Ovary (tissue), 9 donors: Measurements from ENCODE around the gene MYO1B. TPM values are rescaled to one million over a fixed set of nuclear protein-coding genes. Genes with fewer than 3 reads are reported as not detected.

ENCODE experiments used
- DNase-seq, 5 donors: peaks; one replicate each; pipeline ENCODE4 v3.0.0-alpha.2; 2019 to 2020
- H3K27ac ChIP-seq, 2 donors: fragments of 200-600 bp; one replicate each; pipeline versions ENCODE4 v1.5.1 to v1.8.0; 2019 to 2022
- H3K27me3 ChIP-seq: fragments of 200-600 bp; one replicate; pipeline ENCODE4 v1.8.0; 2022
- H3K36me3 ChIP-seq: fragments of 200-600 bp; sonication (generic); one replicate; pipeline ENCODE4 v1.5.1; 2019
- H3K4me1 ChIP-seq: one replicate; pipeline ENCODE4 v1.8.1; 2013; ENCODE audit warnings: mild to moderate bottlenecking, moderate library complexity; ENCODE audit not compliant: insufficient read depth
- H3K4me3 ChIP-seq: fragments of 200-600 bp; sonication (generic); one replicate; pipeline ENCODE4 v1.5.1; 2017
- H3K9me3 ChIP-seq, 2 donors: fragments of 200-600 bp in 1 of 2; sonication (generic) in 1 of 2; one replicate each; pipeline versions ENCODE4 v1.5.1 to v1.8.1; 2013 to 2019; ENCODE audit warnings: mild to moderate bottlenecking in 1 of 2, moderate library complexity in 1 of 2
- CTCF ChIP-seq, 3 donors: fragments of 450-650 bp in 2 of 3; fragments of 200-600 bp in 1 of 3; IDR thresholded peaks; one replicate each; pipeline versions ENCODE4 v1.5.1 to v1.8.0; 2016 to 2022; ENCODE audit warnings: antibody characterized with exemption in 3 of 3, mild to moderate bottlenecking in 1 of 3
- EP300 ChIP-seq: sonication (generic); formaldehyde crosslinking; IDR thresholded peaks from one replicate; pipeline ENCODE4 v1.6.1; 2017; ENCODE audit warnings: antibody characterized with exemption
- POLR2A ChIP-seq: fragments of 450-650 bp; IDR thresholded peaks from one replicate; pipeline ENCODE4 v1.6.1; 2017; ENCODE audit warnings: antibody characterized with exemption, mild to moderate bottlenecking, moderate library complexity
- WGBS, 3 donors: extraction: QIAGEN DNeasy Blood & Tissue Kit in 1 of 3; methylation state at CpG; one replicate each; pipeline versions ENCODE4 v1.1.5 to v1.1.7; 2013 to 2017; 5-methylcytosine and 5-hydroxymethylcytosine counted together
- intact Hi-C, 4 donors: fragments of 100-400 bp; cut with DNase I; formaldehyde crosslinking; loops; one replicate each; pipeline versions ENCODE4 v1.11.0 to v1.15.1; 2022 to 2023
- polyA plus RNA-seq, 2 donors: library from polyadenylated mRNA; stranded (reverse); fragments of 200-250 nt in 1 of 2; fragments of 350-450 nt in 1 of 2; fragmentation: Illumina TruSeq in 1 of 2; extraction: RNeasy Lipid Tissue Mini Kit (QIAGEN cat#74804) in 1 of 2; gene quantifications; one replicate each; pipeline ENCODE4 v1.2.3, GENCODE V29; 2013 to 2014
- total RNA-seq, 7 donors: library from RNA; depleted of rRNA in 2 of 7; stranded (reverse); fragments of >200 nt in 2 of 7; fragmentation: NEBNext Ultra II Directional in 3 of 7; extraction: Animal tissue kit (Norgen Biotek cat#: 25700) in 3 of 7; gene quantifications; one replicate each; pipeline versions ENCODE4 v1.1.0 to v1.2.4, GENCODE V29; 2016 to 2023
- donor health status: DM: no; HTN: no; CAD: no; lungs with moderate emphysema.
- donor health status: DM: no; HTN: no; CAD: no.
- donor health status: Bipolar disorder and iron deficiency.
- donor health status: DM: yes; HTN: yes; CAD: no.
- donor health status: DM: no; HTN: no; CAD: no.
- donor health status: DM: yes; HTN: yes; CAD: no.

The MYO1B gene
- total and polyA plus RNA-seq, 9 donors: 15.8 to 34.7 (median 27.3) TPM

- intact Hi-C loops: no loop called here
- TF ChIP-seq EP300 (no peak), POLR2A (no peak), CTCF (IDR thresholded peaks at IDR 0.05) (no peak)
- Histone ChIP-seq H3K27ac (no peak overlapping the region), H3K9me3 (no peaks in the 10 kb centered on the region), H3K4me1 (peaks cover 5% of the 10 kb centered on the region), H3K4me3 (no peak overlapping the region), H3K27me3 (no peaks in the 10 kb centered on the region), H3K36me3 (no peaks in the 10 kb centered on the region)
- no peak for DNase-seq
- WGBS, 3 donors: 93 to 96% (median 94%) methylated on average over 8 of the region's 8 CpGs
Observed at GRCh38 chr2:191355170-191355758, 110.1 kb downstream of the MYO1B start.

DNA sequence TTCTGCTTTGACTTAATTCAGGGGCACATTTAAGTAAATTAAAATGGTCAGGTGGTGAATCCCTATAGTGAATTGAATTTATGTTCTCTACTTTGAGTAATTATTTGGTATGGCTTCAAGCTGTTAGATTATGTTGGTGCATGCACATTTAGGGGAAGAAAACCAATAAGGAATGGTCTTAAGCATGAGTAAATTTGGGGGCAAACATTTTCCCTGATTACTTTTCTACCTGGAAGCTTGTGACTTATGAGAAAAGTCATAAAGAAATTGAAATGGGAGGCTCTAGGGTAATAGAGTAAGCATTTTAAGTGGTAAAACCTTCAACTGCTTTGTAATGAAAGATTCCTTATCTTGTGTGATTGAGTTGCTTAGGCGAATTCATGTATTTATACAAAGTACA lies 112.5 kb downstream of the MYO1B start:
- 92 to 95% (median 94%) methylated on average over 1 of the region's 1 CpG for WGBS, 3 donors
- peaks cover 5% of the 10 kb centered on the region for H3K4me1 ChIP-seq
- TF ChIP-seq POLR2A: no peak
- TF ChIP-seq EP300: no peak
- TF ChIP-seq CTCF (IDR thresholded peaks at IDR 0.05): no peak
- H3K27me3 ChIP-seq: no peaks in the 10 kb centered on the region
- no peak overlapping the region for H3K4me3 ChIP-seq
- no peak overlapping the region for H3K27ac ChIP-seq
- no peaks in the 10 kb centered on the region for H3K9me3 ChIP-seq
- intact Hi-C loops: no loop called here
- no peaks in the 10 kb centered on the region for H3K36me3 ChIP-seq
- no peak for DNase-seq

DNA sequence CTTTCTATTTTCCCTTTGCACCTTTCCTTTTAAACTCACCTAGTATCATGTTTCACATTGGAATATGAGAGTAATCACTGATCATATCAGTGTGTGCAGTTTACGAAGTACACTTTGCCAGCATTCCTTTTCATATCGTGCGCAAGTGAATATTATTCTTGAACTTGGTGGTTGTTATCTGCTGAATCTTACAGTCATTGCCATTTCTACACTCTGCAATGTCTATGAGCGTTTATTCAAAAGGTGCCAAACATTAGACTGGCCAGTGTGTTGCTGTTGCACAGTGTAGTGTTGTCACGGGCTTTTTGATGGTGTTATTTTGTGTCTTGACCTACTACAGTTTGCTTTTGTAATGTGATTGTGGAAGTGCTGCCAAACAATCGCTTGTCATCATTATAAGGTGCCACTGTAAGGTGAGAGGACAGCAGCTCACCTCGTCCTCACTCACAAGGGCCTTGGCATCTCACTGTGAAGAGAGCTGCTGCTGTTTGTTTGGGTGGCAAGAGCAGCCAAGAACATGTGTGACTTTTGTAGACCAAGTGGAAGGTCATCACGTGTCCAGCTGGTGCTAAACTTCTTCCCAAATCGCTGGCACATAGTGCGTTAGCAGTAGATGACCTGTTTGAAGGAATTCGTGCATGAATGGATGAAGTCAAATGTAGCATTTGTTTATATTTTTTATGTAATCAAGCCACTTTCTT lies 113.3 kb downstream of the MYO1B start:
- H3K27ac ChIP-seq: no peak overlapping the region
- no peaks in the 10 kb centered on the region for H3K27me3 ChIP-seq
- no peaks in the 10 kb centered on the region for H3K9me3 ChIP-seq
- DNase-seq: no peak
- no peaks in the 10 kb centered on the region for H3K36me3 ChIP-seq
- peaks cover 5% of the 10 kb centered on the region for H3K4me1 ChIP-seq
- TF ChIP-seq EP300 (no peak), POLR2A (no peak), CTCF (IDR thresholded peaks at IDR 0.05) (no peak)
- intact Hi-C loops: no loop called here
- H3K4me3 ChIP-seq: no peak overlapping the region
- 85 to 89% (median 88%) methylated on average over 11 of the region's 11 CpGs for WGBS, 3 donors

GRCh38 chr2:191359133-191359532 lies 113.9 kb downstream of the MYO1B start:
- H3K27ac ChIP-seq: no peak overlapping the region
- TF ChIP-seq CTCF (IDR thresholded peaks at IDR 0.05) (no peak), POLR2A (no peak), EP300 (no peak)
- H3K4me3 ChIP-seq: no peak overlapping the region
- no peaks in the 10 kb centered on the region for H3K27me3 ChIP-seq
- DNase-seq: no peak
- H3K36me3 ChIP-seq: no peaks in the 10 kb centered on the region
- H3K4me1 ChIP-seq: peaks cover 5% of the 10 kb centered on the region
- 26 to 33% (median 27%) methylated on average over 2 of the region's 2 CpGs for WGBS, 3 donors
- intact Hi-C loops: no loop called here
- no peaks in the 10 kb centered on the region for H3K9me3 ChIP-seq
